Immature natural killer cell (primary cell): ENCODE data around the gene TXLNA. TPM values are rescaled to one million over a fixed set of nuclear protein-coding genes. Genes with fewer than 3 reads are reported as not detected.

Experiments
- DNase-seq, 3 donors: peaks; one replicate each; pipeline ENCODE4 v3.0.0; 2022; ENCODE audit warnings: mixed read lengths in 1 of 3
- H3K27ac Mint-ChIP-seq, 6 donors: one replicate each; pipeline ENCODE4 v1.8.0; 2020; ENCODE audit warnings: mixed read lengths in 6 of 6, mild to moderate bottlenecking in 5 of 6, inconsistent platforms in 4 of 6, moderate library complexity in 3 of 6
- H3K27me3 Mint-ChIP-seq, 3 donors: one replicate each; pipeline ENCODE4 v1.8.0; 2020 to 2021; ENCODE audit warnings: low read depth in 3 of 3, mild to moderate bottlenecking in 3 of 3, mixed read lengths in 3 of 3, moderate library complexity in 3 of 3, inconsistent platforms in 1 of 3
- H3K36me3 Mint-ChIP-seq, 3 donors: one replicate each; pipeline ENCODE4 v1.8.0; 2020; ENCODE audit warnings: mixed read lengths in 3 of 3, inconsistent platforms in 2 of 3, mild to moderate bottlenecking in 2 of 3
- H3K4me1 Mint-ChIP-seq, 2 donors: one replicate each; pipeline ENCODE4 v1.8.0; 2020; ENCODE audit warnings: inconsistent platforms in 2 of 2, mild to moderate bottlenecking in 2 of 2, mixed read lengths in 2 of 2, moderate library complexity in 1 of 2
- H3K4me3 Mint-ChIP-seq, 5 donors: one replicate each; pipeline ENCODE4 v1.8.0; 2020; ENCODE audit warnings: mild to moderate bottlenecking in 5 of 5, mixed read lengths in 5 of 5, inconsistent platforms in 3 of 5, moderate library complexity in 3 of 5
- H3K9me3 Mint-ChIP-seq, 6 donors: one replicate each; pipeline ENCODE4 v1.8.0; 2020; ENCODE audit warnings: mild to moderate bottlenecking in 6 of 6, mixed read lengths in 6 of 6, inconsistent platforms in 4 of 6, moderate library complexity in 3 of 6
- polyA plus RNA-seq, 3 donors: library from polyadenylated mRNA; unstranded; fragments of 300-500 nt; fragmentation: Illumina TruSeq; gene quantifications; one replicate each; pipeline ENCODE4 v1.2.3, GENCODE V29; 2021

Gene TXLNA
- polyA plus RNA-seq, 3 donors from 2014 or later = 14.5 to 33.4 (median 18.5) TPM

- Mint-ChIP-seq H3K27me3 (peaks cover 0 to 12% (median 5%) of the 10 kb centered on the region in 3 donors), H3K27ac (peak overlapping the region; percentile 71 to 87 (median 81)), H3K4me3 (peak overlapping the region; percentile 84 to 88 (median 85)), H3K9me3 (no peaks in the 10 kb centered on the region), H3K4me1 (peaks cover 49 to 52% of the 10 kb centered on the region in 2 donors), H3K36me3 (no peaks in the 10 kb centered on the region)
- DNase-seq = no peak
Measured at GRCh38 chr1:32204943-32205361, 25.5 kb downstream of the TXLNA start.

- H3K4me1 Mint-ChIP-seq = peaks cover 43 to 45% of the 10 kb centered on the region in 2 donors
- no peaks in the 10 kb centered on the region for H3K36me3 Mint-ChIP-seq
- no peaks in the 10 kb centered on the region for H3K9me3 Mint-ChIP-seq
- peaks cover 0 to 12% (median 5%) of the 10 kb centered on the region in 3 donors for H3K27me3 Mint-ChIP-seq
- H3K4me3 Mint-ChIP-seq = peak within 1 kb of the TSS; percentile 84 to 88 (median 85)
- DNase-seq = peak; percentile 83 to 85 (median 85)
- H3K27ac Mint-ChIP-seq = peak within 1 kb of the TSS; percentile 80 to 91 (median 85)
Measured at GRCh38 chr1:32205401-32206370, 26.2 kb downstream of the TXLNA start, which contains the start of gene IQCC. TSS of gene IQCC (plus strand) at chr1:32205671. CDS start at chr1:32205682, 11 bp downstream.

GRCh38 chr1:32208469-32208868 is 29.0 kb downstream of the TXLNA start:
- Mint-ChIP-seq H3K36me3 (no peaks in the 10 kb centered on the region), H3K9me3 (no peaks in the 10 kb centered on the region), H3K4me1 (peaks cover 25% of the 10 kb centered on the region in 2 donors), H3K27me3 (peaks cover 0 to 8% (median 1%) of the 10 kb centered on the region in 3 donors), H3K4me3 (no peak overlapping the region), H3K27ac (peak overlapping the region in 1 of 6 donors; percentile 59)
- no peak for DNase-seq

GRCh38 chr1:32208891-32209328 is 29.4 kb downstream of the TXLNA start, which contains the start of gene DCDC2B:
TSS of gene DCDC2B (plus strand) at chr1:32209089. CDS start at chr1:32209094, 5 bp downstream.
- no peak within 1 kb of the TSS for H3K4me3 Mint-ChIP-seq
- no peaks in the 10 kb centered on the region for H3K9me3 Mint-ChIP-seq
- peak within 1 kb of the TSS in 2 of 6 donors; percentile 24 to 59 for H3K27ac Mint-ChIP-seq
- H3K27me3 Mint-ChIP-seq = peaks cover 0 to 8% (median 1%) of the 10 kb centered on the region in 3 donors
- DNase-seq = no peak
- no peaks in the 10 kb centered on the region for H3K36me3 Mint-ChIP-seq
- peaks cover 21 to 22% of the 10 kb centered on the region in 2 donors for H3K4me1 Mint-ChIP-seq

- H3K27ac Mint-ChIP-seq = peak overlapping the region in 3 of 6 donors; percentile 34 to 76 (median 65)
- no peaks in the 10 kb centered on the region for H3K9me3 Mint-ChIP-seq
- H3K4me1 Mint-ChIP-seq = peaks cover 5 to 6% of the 10 kb centered on the region in 2 donors
- peaks cover 0 to 9% (median 4%) of the 10 kb centered on the region in 3 donors for H3K36me3 Mint-ChIP-seq
- H3K27me3 Mint-ChIP-seq = peaks cover 0 to 1% (median 0%) of the 10 kb centered on the region in 3 donors
- peak; percentile 36 to 47 (median 43) for DNase-seq
- H3K4me3 Mint-ChIP-seq = no peak overlapping the region
Measured at GRCh38 chr1:32215629-32216480, 36.4 kb downstream of the TXLNA start.

- no peaks in the 10 kb centered on the region for H3K9me3 Mint-ChIP-seq
- H3K4me1 Mint-ChIP-seq = peaks cover 8 to 12% of the 10 kb centered on the region in 2 donors
- H3K4me3 Mint-ChIP-seq = no peak overlapping the region
- H3K27me3 Mint-ChIP-seq = peaks cover 0 to 1% (median 0%) of the 10 kb centered on the region in 3 donors
- DNase-seq = no peak
- no peak overlapping the region for H3K27ac Mint-ChIP-seq
- peaks cover 0 to 9% (median 4%) of the 10 kb centered on the region in 3 donors for H3K36me3 Mint-ChIP-seq
Measured at GRCh38 chr1:32216566-32216965, 37.1 kb downstream of the TXLNA start.

GRCh38 chr1:32219022-32219421 is 39.5 kb downstream of the TXLNA start:
- Mint-ChIP-seq H3K27ac (no peak overlapping the region), H3K36me3 (peaks cover 0 to 12% (median 4%) of the 10 kb centered on the region in 3 donors), H3K9me3 (no peaks in the 10 kb centered on the region), H3K4me3 (no peak overlapping the region), H3K27me3 (peaks cover 0 to 8% (median 4%) of the 10 kb centered on the region in 3 donors), H3K4me1 (peaks cover 28 to 36% of the 10 kb centered on the region in 2 donors)
- no peak for DNase-seq

- Mint-ChIP-seq H3K9me3 (no peaks in the 10 kb centered on the region), H3K27ac (peak overlapping the region; percentile 96 to 99 (median 98)), H3K4me1 (peaks cover 33 to 43% of the 10 kb centered on the region in 2 donors), H3K36me3 (peaks cover 4 to 18% (median 9%) of the 10 kb centered on the region in 3 donors), H3K27me3 (peaks cover 0 to 8% (median 4%) of the 10 kb centered on the region in 3 donors), H3K4me3 (peak overlapping the region; percentile 97 to 99 (median 97))
- DNase-seq = no peak
Measured at GRCh38 chr1:32220746-32221580, 41.5 kb downstream of the TXLNA start.

GRCh38 chr1:32221581-32221979 is 42.1 kb downstream of the TXLNA start:
- H3K36me3 Mint-ChIP-seq = peaks cover 8 to 22% (median 9%) of the 10 kb centered on the region in 3 donors
- H3K9me3 Mint-ChIP-seq = no peaks in the 10 kb centered on the region
- no peak for DNase-seq
- peak overlapping the region; percentile 96 to 99 (median 98) for H3K27ac Mint-ChIP-seq
- peaks cover 0 to 6% (median 4%) of the 10 kb centered on the region in 3 donors for H3K27me3 Mint-ChIP-seq
- peaks cover 33 to 43% of the 10 kb centered on the region in 2 donors for H3K4me1 Mint-ChIP-seq
- H3K4me3 Mint-ChIP-seq = peak overlapping the region; percentile 97 to 99 (median 97)

GRCh38 chr1:32221980-32222755 is 42.7 kb downstream of the TXLNA start, which contains the start of the genes EIF3I and TMEM234:
TSS of gene EIF3I (plus strand) at chr1:32222407. CDS start at chr1:32222442, 35 bp downstream.
TSS of gene TMEM234 (minus strand) at chr1:32222353. CDS start at chr1:32222322, 31 bp downstream.
- H3K4me1 Mint-ChIP-seq = peaks cover 33 to 43% of the 10 kb centered on the region in 2 donors
- peak within 1 kb of the TSS; percentile 97 to 99 (median 97) for H3K4me3 Mint-ChIP-seq
- H3K27ac Mint-ChIP-seq = peak within 1 kb of the TSS; percentile 96 to 99 (median 98)
- H3K9me3 Mint-ChIP-seq = no peaks in the 10 kb centered on the region
- H3K27me3 Mint-ChIP-seq = peaks cover 0 to 6% (median 4%) of the 10 kb centered on the region in 3 donors
- DNase-seq = peak; percentile 91
- peaks cover 8 to 22% (median 9%) of the 10 kb centered on the region in 3 donors for H3K36me3 Mint-ChIP-seq

- Mint-ChIP-seq H3K36me3 (peaks cover 21 to 34% (median 21%) of the 10 kb centered on the region in 3 donors), H3K27ac (peak overlapping the region; percentile 96 to 99 (median 98)), H3K27me3 (peaks cover 0 to 6% (median 6%) of the 10 kb centered on the region in 3 donors), H3K4me3 (peak overlapping the region; percentile 48 to 97 (median 97)), H3K4me1 (peaks cover 33 to 48% of the 10 kb centered on the region in 2 donors), H3K9me3 (no peaks in the 10 kb centered on the region)
- DNase-seq = no peak
Measured at GRCh38 chr1:32223683-32224082, 44.2 kb downstream of the TXLNA start.
